ENCODE data around the gene TSC22D1. TPM values are rescaled to one million over a fixed set of nuclear protein-coding genes. Genes with fewer than 3 reads are reported as not detected.

Gene TSC22D1
- polyA plus RNA-seq, 1 donor (not counting 4 experiments of a cell fraction or from before 2014, with no cell fraction given) = 177 TPM

- Histone ChIP-seq H3K4me3 (ENCODE audit: control insufficient read depth in 2 of 3, extremely low read depth in 1 of 3, insufficient read depth in 2 of 3, low read depth in 1 of 3, low read length in 3 of 3) (no peak overlapping the region), H4K20me1 (ENCODE audit: control insufficient read depth, extremely low read depth, insufficient read depth, low read length) (no peaks in the 10 kb centered on the region), H3K27ac (ENCODE audit: control insufficient read depth, insufficient read depth, low read length) (no peak overlapping the region), H3K79me2 (ENCODE audit: control insufficient read depth, insufficient read depth, low read length) (no peaks in the 10 kb centered on the region), H3K9me3 (ENCODE audit: control insufficient read depth, low read depth, low read length) (no peaks in the 10 kb centered on the region), H3K9ac (ENCODE audit: control insufficient read depth, extremely low read depth, insufficient read depth, low read length) (no peak overlapping the region), H3K36me3 (ENCODE audit: control insufficient read depth in 2 of 2, extremely low read depth in 1 of 2, insufficient read depth in 2 of 2, low read length in 2 of 2) (no peaks in the 10 kb centered on the region), H3K4me2 (ENCODE audit: control insufficient read depth, extremely low read depth, insufficient read depth, low read depth, low read length) (no peak overlapping the region), H3K27me3 (ENCODE audit: control insufficient read depth, extremely low read depth, insufficient read depth, low read length) (no peaks in the 10 kb centered on the region), H3K4me1 (ENCODE audit: control insufficient read depth, extremely low read depth, insufficient read depth, low read length) (no peaks in the 10 kb centered on the region), H2AFZ (ENCODE audit: control insufficient read depth, low read length) (no peak overlapping the region), H3K9me1 (ENCODE audit: control insufficient read depth, extremely low read depth, insufficient read depth, low read length) (no peaks in the 10 kb centered on the region)
- dilution Hi-C loops (cut with MboI; ENCODE audit: extremely low pct_ligation_motif_present, low sequenced_read_pairs) = loop anchor here (10.0 kb wide), 1 partner anchor 547 kb away; no protein-coding TSS in a partner anchor
- DNase-seq (ENCODE audit: low read depth, low spot score) (no peak), FAIRE-seq (no peak)
- TF ChIP-seq, protein P1, sequence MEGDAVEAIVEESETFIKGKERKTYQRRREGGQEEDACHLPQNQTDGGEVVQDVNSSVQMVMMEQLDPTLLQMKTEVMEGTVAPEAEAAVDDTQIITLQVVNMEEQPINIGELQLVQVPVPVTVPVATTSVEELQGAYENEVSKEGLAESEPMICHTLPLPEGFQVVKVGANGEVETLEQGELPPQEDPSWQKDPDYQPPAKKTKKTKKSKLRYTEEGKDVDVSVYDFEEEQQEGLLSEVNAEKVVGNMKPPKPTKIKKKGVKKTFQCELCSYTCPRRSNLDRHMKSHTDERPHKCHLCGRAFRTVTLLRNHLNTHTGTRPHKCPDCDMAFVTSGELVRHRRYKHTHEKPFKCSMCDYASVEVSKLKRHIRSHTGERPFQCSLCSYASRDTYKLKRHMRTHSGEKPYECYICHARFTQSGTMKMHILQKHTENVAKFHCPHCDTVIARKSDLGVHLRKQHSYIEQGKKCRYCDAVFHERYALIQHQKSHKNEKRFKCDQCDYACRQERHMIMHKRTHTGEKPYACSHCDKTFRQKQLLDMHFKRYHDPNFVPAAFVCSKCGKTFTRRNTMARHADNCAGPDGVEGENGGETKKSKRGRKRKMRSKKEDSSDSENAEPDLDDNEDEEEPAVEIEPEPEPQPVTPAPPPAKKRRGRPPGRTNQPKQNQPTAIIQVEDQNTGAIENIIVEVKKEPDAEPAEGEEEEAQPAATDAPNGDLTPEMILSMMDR (optimal IDR thresholded peaks at IDR 0.05 in 1 of 3, IDR thresholded peaks at IDR 0.05 in 1 of 3, conservative IDR thresholded peaks at IDR 0.05 in 1 of 3; ENCODE audit: extremely low read depth in 1 of 3, insufficient read depth in 2 of 3, low read length in 3 of 3) = no peak
- no peak for TF ChIP-seq EZH2 (IDR thresholded peaks at IDR 0.05; ENCODE audit: low read length)
Measured at GRCh38 chr13:44451651-44452050, 124.5 kb downstream of the TSC22D1 start.

DNA sequence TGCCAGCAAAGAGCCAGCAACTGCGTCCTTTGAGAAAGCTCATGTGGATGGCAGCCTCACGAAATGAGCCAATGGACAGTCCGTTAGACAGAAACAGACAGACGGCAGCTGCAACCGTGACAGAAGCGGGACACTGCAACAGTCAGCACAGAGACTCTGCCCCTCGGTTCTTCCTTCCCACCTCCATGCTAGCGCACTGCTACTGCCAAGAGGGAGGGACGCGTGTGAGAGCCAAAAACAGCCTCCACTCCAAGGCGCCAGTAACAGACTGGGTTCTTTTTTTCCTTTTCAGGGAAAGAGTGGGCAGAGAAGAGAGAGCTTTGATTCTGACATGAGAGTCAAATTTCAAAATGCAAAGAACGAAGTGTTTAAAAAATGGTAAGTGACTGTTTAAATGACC is 125.0 kb downstream of the TSC22D1 start:
- DNase-seq (ENCODE audit: low read depth, low spot score) (no peak), FAIRE-seq (no peak)
- H3K36me3 ChIP-seq (ENCODE audit: control insufficient read depth in 2 of 2, extremely low read depth in 1 of 2, insufficient read depth in 2 of 2, low read length in 2 of 2) = no peaks in the 10 kb centered on the region
- no peaks in the 10 kb centered on the region for H3K9me1 ChIP-seq (ENCODE audit: control insufficient read depth, extremely low read depth, insufficient read depth, low read length)
- H3K4me2 ChIP-seq (ENCODE audit: control insufficient read depth, extremely low read depth, insufficient read depth, low read depth, low read length) = no peak overlapping the region
- dilution Hi-C loops (cut with MboI; ENCODE audit: extremely low pct_ligation_motif_present, low sequenced_read_pairs) = loop anchor here (10.0 kb wide), 1 partner anchor 546 kb away; no protein-coding TSS in a partner anchor
- no peak overlapping the region for H3K9ac ChIP-seq (ENCODE audit: control insufficient read depth, extremely low read depth, insufficient read depth, low read length)
- no peaks in the 10 kb centered on the region for H4K20me1 ChIP-seq (ENCODE audit: control insufficient read depth, extremely low read depth, insufficient read depth, low read length)
- no peaks in the 10 kb centered on the region for H3K79me2 ChIP-seq (ENCODE audit: control insufficient read depth, insufficient read depth, low read length)
- H3K9me3 ChIP-seq (ENCODE audit: control insufficient read depth, low read depth, low read length) = no peaks in the 10 kb centered on the region
- TF ChIP-seq, protein P1 (optimal IDR thresholded peaks at IDR 0.05 in 1 of 3, IDR thresholded peaks at IDR 0.05 in 1 of 3, conservative IDR thresholded peaks at IDR 0.05 in 1 of 3; ENCODE audit: extremely low read depth in 1 of 3, insufficient read depth in 2 of 3, low read length in 3 of 3) = no peak
- no peak for TF ChIP-seq EZH2 (IDR thresholded peaks at IDR 0.05; ENCODE audit: low read length)
- H3K4me1 ChIP-seq (ENCODE audit: control insufficient read depth, extremely low read depth, insufficient read depth, low read length) = no peaks in the 10 kb centered on the region
- no peaks in the 10 kb centered on the region for H3K27me3 ChIP-seq (ENCODE audit: control insufficient read depth, extremely low read depth, insufficient read depth, low read length)
- H2AFZ ChIP-seq (ENCODE audit: control insufficient read depth, low read length) = no peak overlapping the region
- H3K4me3 ChIP-seq (ENCODE audit: control insufficient read depth in 2 of 3, extremely low read depth in 1 of 3, insufficient read depth in 2 of 3, low read depth in 1 of 3, low read length in 3 of 3) = no peak overlapping the region
- no peak overlapping the region for H3K27ac ChIP-seq (ENCODE audit: control insufficient read depth, insufficient read depth, low read length)

All from keratinocyte (primary cell).